OCI-LY7 (cell line): ENCODE data around the gene GBA2. TPM values are rescaled to one million over a fixed set of nuclear protein-coding genes. Genes with fewer than 3 reads are reported as not detected.
A peak's percentile ranks its signal among the peaks of the same experiment; 100 is the strongest.

Source experiments
- BruUV-seq: library from RNA; stranded (reverse); fragments of 400-500 nt; replicated peaks from 2 replicates; lab custom pipeline; 2021; lab: Mats Ljungman, UMichigan
- CTCF ChIA-PET: fragments of 300-600 bp; sonication (Branson Sonifier 250); formaldehyde crosslinking; loops from one replicate; lab custom pipeline; 2022; ENCODE audit warnings: antibody characterized with exemption; ENCODE audit not compliant: unreplicated experiment; lab: Charles Lee
- POLR2A ChIA-PET: fragments of 300-600 bp; sonication (Branson Sonifier 250); formaldehyde crosslinking; loops from one replicate; lab custom pipeline; 2022; ENCODE audit warnings: antibody characterized with exemption; lab: Charles Lee
- DNase-seq: peaks from one replicate; pipeline ENCODE4 v3.0.0-alpha.2; 2015; ENCODE audit warnings: low spot score
- H2AFZ ChIP-seq: fragments of 200-600 bp; sonication (generic), shearing (Covaris generic); 2 replicates; pipeline ENCODE4 v1.6.1; 2014; ENCODE audit warnings: mild to moderate bottlenecking, antibody characterized with exemption, low read length, moderate library complexity
- H3K27ac ChIP-seq: fragments of 200-600 bp; sonication (generic); 2 replicates; pipeline ENCODE4 v1.5.1; 2014; ENCODE audit warnings: mixed run types, low read depth, mild to moderate bottlenecking, moderate library complexity, low read length, inconsistent platforms; ENCODE audit not compliant: poor library complexity, severe bottlenecking
- H3K36me3 ChIP-seq: fragments of 200-600 bp; sonication (generic); 2 replicates; pipeline ENCODE4 v1.6.1; 2014; ENCODE audit warnings: mild to moderate bottlenecking, antibody characterized with exemption, low read length, moderate library complexity, mixed read lengths; ENCODE audit not compliant: insufficient read depth
- H3K4me1 ChIP-seq: fragments of 200-600 bp; sonication (generic); 2 replicates; pipeline ENCODE4 v1.5.1; 2014; ENCODE audit warnings: mild to moderate bottlenecking, low read length; ENCODE audit not compliant: insufficient read depth, poor library complexity, severe bottlenecking
- H3K4me2 ChIP-seq: fragments of 200-600 bp; sonication (generic); 2 replicates; pipeline ENCODE4 v1.6.1; 2014; ENCODE audit warnings: mild to moderate bottlenecking, low read length
- H3K4me3 ChIP-seq: fragments of 200-600 bp; sonication (generic); 2 replicates; pipeline ENCODE4 v1.5.1; 2014; ENCODE audit warnings: mild to moderate bottlenecking, low read depth, low read length; ENCODE audit not compliant: poor library complexity, severe bottlenecking
- H3K79me2 ChIP-seq: fragments of 200-600 bp; sonication (generic); 2 replicates; pipeline ENCODE4 v1.6.1; 2016; ENCODE audit warnings: low read depth, mild to moderate bottlenecking, low read length, moderate library complexity, mixed read lengths; ENCODE audit not compliant: insufficient read depth
- H3K9me2 ChIP-seq: fragments of 200-600 bp; sonication (generic); 2 replicates; pipeline ENCODE4 v1.6.1; 2016; ENCODE audit warnings: mild to moderate bottlenecking, low read length, mixed read lengths; ENCODE audit not compliant: insufficient read depth
- H3K9me3 ChIP-seq: fragments of 200-600 bp; sonication (generic); 2 replicates; pipeline ENCODE4 v1.6.1; 2014; ENCODE audit warnings: mild to moderate bottlenecking, mixed run types, low read length, mixed read lengths
- H4K20me1 ChIP-seq: fragments of 200-600 bp; sonication (generic); 2 replicates; pipeline ENCODE4 v1.6.1; 2014; ENCODE audit warnings: mild to moderate bottlenecking, antibody characterized with exemption, low read length, moderate library complexity, mixed read lengths; ENCODE audit not compliant: insufficient read depth
- CTCF ChIP-seq: fragments of 200-600 bp; sonication (generic); conservative IDR thresholded peaks from 2 replicates; pipeline ENCODE4 v1.5.1; 2014; ENCODE audit warnings: mild to moderate bottlenecking, antibody characterized with exemption, low read length, moderate library complexity, mixed read lengths
- EZH2phosphoT487 ChIP-seq: fragments of 200-600 bp; sonication (generic); IDR thresholded peaks from 2 replicates; pipeline ENCODE4 v1.6.1; 2018; ENCODE audit warnings: low read depth, borderline replicate concordance, mild to moderate bottlenecking, mixed run types, antibody characterized with exemption, low read length, moderate library complexity, mixed read lengths
- intact Hi-C: fragments of 100-400 bp; cut with micrococcal nuclease; formaldehyde crosslinking; loops from one replicate; pipeline ENCODE4 v1.10.0; 2022; ENCODE audit not compliant: unreplicated experiment
- total RNA-seq, 2 experiments: library from RNA; depleted of rRNA in 1 of 2; stranded (reverse); fragments of >200 nt in 1 of 2; shearing (Covaris generic) in 1 of 2; gene quantifications; 2 replicates each; pipeline ENCODE4 v1.2.3, GENCODE V29; 2014 to 2022

GBA2 gene
- total RNA-seq, 2 experiments from 2014 or later: 66.0 to 68.2 TPM

GRCh38 chr9:35689542-35690293 lies 59.3 kb downstream of the GBA2 start, which contains the start of gene TPM2:
TPM2 (minus strand) TSS chr9:35689925; CDS start chr9:35689817, 108 bp downstream.
- H3K9me2 ChIP-seq: no peaks in the 10 kb centered on the region
- H3K4me2 ChIP-seq: peak within 1 kb of the TSS; percentile 66
- H3K79me2 ChIP-seq: no peaks in the 10 kb centered on the region
- CTCF ChIA-PET: no interaction called here
- DNase-seq: no peak
- H3K36me3 ChIP-seq: no peaks in the 10 kb centered on the region
- no TSS peak for BruUV-seq
- POLR2A ChIA-PET: interaction anchor here (0.6 to 1.0 kb wide), 4 partner anchors 9 to 39 kb away, joined by 3 to 5 read pairs (median 4); no protein-coding TSS in a partner anchor
- peak within 1 kb of the TSS; percentile 65 for H2AFZ ChIP-seq
- H3K9me3 ChIP-seq: no peaks in the 10 kb centered on the region
- H3K27ac ChIP-seq: no peak within 1 kb of the TSS
- no peaks in the 10 kb centered on the region for H4K20me1 ChIP-seq
- H3K4me1 ChIP-seq: peaks cover 46% of the 10 kb centered on the region
- TF ChIP-seq CTCF (no peak), EZH2phosphoT487 (no peak)
- intact Hi-C loops: no loop called here
- H3K4me3 ChIP-seq: peak within 1 kb of the TSS; percentile 54

GRCh38 chr9:35688558-35689541 lies 60.2 kb downstream of the GBA2 start:
- Histone ChIP-seq H3K36me3 (no peaks in the 10 kb centered on the region), H3K4me1 (peaks cover 46% of the 10 kb centered on the region), H3K27ac (no peak overlapping the region), H3K4me3 (no peak overlapping the region), H3K79me2 (no peaks in the 10 kb centered on the region), H3K9me3 (no peaks in the 10 kb centered on the region), H3K4me2 (peak overlapping the region; percentile 60; the same call in 1 of the 2 replicates), H3K9me2 (no peaks in the 10 kb centered on the region), H4K20me1 (no peaks in the 10 kb centered on the region), H2AFZ (no peak overlapping the region; the same call in 1 of the 2 replicates)
- no TSS peak for BruUV-seq
- intact Hi-C loops: no loop called here
- CTCF ChIA-PET: interaction anchor here (0.8 to 1.5 kb wide), 3 partner anchors 8 to 41 kb away, joined by 3 to 5 read pairs (median 3); no protein-coding TSS in a partner anchor
- no peak for DNase-seq
- POLR2A ChIA-PET: interaction anchor here (0.6 to 1.6 kb wide), 5 partner anchors 23 to 88 kb away, joined by 3 to 7 read pairs (median 4); partner anchors contain the start of gene SIT1
- no peak for TF ChIP-seq EZH2phosphoT487
- no peak for TF ChIP-seq CTCF
